Measurements from ENCODE around the gene ZNF778.

The ZNF778 gene

DNA sequence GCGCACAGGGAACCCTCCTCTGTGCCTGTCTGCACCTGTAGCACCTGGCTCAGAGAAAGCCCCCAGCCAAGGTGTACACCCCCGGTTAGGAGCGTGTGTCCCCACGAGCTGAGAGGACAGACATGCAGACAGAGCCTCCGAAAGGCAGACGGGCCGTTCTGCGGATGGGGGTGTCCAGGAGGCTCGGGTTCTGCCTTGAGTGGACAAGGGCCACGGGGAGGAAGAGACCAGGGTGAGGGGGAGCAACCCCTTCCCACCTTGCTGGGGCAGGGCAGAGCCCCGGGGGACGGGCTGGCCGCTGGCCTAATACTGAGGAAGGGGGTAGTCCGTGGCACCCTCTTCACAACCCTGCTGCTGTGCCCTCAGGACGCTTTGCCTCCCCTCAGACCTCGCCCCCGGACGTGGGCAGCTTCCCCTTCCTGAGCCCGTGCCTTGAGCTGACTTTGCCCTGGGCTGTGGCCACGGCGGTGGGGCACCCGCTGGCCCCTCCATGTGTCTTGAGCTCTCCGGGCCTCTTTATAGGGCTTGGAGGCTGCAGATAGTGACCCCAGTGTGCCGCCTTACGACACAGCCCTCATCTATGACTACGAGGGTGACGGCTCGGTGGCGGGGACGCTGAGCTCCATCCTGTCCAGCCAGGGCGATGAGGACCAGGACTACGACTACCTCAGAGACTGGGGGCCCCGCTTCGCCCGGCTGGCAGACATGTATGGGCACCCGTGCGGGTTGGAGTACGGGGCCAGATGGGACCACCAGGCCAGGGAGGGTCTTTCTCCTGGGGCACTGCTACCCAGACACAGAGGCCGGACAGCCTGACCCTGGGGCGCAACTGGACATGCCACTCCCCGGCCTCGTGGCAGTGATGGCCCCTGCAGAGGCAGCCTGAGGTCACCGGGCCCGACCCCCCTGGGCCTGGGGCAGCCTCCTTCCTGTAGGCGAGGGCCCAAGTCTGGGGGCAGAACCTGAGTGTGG, 22.9 kb upstream of the ZNF778 start:
- no peak for DNase-seq

DNA sequence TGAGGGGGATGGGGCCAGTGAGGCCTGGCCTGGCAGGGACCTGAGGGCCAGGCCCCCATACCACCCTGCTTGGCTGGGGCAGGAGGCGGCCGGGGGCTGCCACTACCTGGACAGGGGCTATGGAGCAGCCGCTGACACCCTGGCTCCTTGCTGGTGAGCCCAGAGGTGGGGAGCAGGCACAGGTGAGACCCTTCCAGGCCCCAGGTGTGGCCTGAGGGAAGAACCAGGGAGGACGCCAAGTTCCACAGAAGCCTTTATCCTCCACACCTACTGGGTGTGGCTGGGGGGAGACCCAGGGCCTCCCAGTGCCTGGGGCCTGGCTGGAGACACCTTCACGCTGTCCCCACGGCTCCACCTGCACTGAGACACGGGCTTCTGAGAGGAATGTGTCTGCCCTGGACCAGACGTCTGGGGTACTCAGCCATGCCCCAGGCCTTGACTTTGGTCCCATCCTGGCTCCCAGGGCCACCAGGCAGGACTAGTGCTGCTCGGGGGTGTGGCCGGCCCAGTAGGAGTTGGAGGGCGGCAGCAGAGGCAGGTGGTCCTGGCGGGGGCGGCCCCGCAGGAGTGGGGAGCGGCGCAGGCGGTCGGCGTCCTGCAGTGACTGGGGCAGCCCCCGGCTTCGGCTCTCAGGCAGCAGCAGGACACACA, 21.9 kb upstream of the ZNF778 start:
- DNase-seq: no peak

DNA sequence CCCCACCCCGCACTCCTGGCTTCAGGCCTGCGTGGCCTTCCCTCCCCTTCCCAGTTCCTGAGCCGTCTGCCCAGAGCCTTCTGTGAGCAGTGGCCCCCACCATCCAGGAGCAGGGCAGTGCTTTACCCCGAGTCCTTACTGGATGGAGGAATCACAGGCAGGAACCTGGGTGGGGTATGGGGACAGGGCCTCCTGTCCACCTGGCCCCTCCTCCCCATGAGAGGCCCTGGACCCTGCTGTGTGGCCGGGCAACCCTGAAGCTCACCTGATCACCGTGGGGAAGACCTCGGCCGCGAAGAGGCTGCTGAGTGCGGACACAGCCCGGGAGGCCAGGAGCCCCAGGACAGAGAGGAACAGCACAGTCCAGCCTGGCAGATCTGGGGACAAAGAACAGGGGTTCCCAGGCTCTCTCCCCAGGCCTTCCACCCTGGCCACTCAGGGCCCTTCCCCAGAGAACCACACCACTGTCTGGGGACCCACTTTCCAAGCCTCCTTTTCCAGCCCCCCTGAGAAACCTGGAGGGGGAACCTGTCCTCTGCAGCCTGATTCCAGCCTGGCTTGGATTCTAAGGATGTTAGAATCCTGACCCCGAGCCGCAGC, 20.4 kb upstream of the ZNF778 start:
- no peak for DNase-seq

DNA sequence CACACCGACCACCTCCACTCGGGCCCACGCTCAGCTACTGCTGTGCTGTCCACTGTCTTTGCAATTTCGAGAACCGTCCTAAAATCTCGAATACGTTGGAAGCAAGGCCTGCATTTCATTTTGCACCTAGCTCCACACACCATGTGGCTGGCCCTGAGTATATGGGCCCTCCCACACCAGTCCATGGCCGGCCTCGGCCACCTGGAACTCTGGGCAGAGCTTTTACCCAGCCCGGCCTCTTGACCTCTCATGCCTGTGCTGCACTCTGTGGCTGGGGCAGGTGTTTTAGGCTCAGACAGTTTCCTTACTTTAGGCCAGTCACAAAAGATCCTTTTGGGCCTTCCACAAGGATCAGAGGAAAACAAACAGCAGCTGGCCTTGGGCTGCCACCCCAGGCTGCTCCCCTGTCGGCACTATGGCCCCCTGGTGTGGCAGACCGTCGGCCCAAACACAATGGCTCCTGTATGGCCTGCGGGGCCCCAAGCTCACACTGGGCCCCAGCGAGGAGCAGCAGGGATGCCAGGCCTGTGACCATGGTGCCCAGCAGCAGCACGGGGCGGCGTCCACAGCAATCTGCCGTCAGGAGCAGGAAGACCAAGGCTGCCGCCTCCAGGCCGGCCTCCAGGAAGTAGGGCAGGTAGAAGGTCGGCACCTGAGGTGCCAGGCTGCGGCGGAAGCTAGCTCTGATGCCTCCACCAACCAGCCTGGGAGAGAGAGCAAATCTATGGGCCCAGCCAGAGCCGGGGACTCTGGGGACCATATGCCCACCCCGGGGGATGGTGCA, 19.7 kb upstream of the ZNF778 start:
- no peak for DNase-seq

DNA sequence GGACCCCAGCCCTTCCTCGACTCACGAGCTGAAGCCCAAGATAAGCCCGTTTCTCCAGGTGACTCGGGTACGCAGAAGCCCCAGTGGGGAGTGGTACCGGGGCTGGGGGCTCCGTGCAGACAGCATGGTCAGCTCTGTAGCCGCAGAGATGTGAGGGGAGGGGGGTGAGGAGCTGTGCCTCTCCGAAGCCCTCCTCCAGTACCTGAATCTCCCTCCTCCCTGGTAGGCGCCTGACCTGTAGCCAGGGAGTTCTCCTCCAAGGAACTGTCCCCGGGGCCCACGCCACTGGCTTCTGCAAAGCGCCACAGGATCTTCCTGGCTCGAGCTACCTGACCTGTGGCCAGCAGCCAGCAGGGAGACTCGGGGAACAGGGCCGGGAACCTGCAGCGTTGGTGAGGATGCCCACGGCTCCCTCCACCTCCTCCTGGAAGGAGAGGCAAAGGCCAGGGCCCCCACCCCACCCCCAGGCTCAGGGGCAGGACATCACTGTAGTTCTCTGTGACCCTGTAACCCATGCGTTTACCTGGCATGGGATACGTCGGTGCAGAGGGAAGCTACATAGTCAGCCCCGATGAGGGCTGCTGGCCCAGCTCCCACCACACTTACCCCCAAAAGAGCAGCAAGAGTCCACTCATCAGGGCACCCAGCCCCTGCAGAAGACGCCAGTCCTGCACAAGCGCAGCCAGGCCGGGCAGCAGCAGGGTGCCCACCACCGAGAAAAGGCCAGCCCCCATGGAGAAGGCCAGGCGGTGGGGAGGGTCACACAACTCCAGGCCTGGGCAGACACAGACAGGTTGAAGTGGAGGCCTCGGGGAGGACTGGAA, 18.9 kb upstream of the ZNF778 start:
- no peak for DNase-seq

DNA sequence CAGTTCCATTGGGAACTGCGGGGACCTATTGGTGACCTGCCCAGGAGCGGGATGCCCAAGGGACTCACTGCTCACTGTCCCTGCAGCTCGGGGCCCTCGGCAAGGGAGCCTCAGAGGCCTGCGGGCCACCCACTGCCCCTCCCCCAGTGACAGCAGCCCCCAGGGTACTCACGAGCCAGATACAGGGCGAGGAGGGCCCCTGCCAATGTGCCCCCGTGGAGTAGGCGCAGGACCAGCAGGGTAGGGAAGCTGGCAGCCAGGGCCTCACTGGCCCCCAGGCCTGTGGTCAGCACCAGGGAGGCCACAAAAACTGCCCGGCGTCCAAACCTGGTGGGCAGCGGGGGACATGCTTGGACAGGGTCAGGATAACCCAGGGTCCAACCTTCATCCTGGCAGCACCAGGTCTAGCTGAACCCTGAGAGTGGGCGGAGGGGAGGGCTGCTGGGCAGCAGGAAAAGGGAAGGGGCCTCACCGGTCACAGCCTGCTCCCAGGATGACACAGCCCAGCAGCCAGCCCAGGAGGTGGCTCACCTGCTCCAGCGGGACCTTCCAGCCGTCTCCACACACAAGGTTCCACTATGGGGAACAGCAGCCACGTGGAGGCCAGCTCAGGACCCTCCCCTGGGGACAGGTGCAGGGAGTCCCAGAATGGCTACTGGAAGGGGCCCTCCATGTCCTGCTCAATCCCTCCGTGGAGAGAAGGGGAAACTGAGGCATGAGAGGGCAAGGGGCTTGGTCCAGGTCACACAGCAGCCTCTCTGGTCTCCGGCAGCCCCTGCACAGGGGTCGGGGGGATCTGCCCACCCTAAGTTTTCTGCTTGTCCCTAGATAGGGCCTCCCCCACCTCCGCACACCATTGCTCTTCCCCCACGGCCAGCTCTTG, 18.0 kb upstream of the ZNF778 start:
- DNase-seq: no peak

DNA sequence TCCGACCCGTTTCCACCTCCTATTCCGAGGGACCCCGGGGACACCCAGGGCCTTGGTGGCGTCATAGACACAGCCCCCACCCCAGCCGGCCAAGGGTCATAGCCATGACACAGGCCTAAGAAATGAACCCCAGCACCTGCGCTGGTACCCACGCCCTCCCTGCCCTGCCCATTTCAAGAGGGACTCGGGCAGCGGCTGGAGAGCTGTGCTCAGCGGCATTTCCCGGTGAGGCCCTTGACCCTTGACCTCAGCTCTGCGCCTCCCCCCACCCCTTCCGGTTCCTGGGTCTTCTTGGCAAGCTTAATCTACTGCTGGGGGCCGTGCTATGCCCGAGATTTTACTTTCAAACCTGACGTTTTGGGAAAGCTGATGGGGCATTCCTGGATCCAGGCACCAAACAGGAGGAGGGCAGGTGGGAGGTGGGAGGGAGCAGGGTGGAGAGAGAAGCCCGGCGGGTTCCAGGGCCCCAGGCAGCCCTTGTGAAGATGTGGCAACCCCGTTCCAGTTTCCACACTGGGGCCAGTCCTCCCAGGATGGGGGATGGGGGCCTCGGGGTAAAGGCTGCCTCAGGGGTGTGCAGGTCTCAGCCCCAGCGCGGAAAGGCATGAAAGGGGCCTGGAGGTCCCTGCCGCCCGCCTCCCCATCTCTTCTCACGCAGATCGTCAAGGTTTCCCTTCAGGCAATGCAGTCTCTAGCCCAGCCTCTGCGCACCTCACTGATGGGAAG, 17.2 kb upstream of the ZNF778 start, which contains the start of gene SLC22A31:
TSS of gene SLC22A31 (minus strand) at position 414 of the 726 bp plus-strand sequence. CDS start at position 378, 36 bp downstream.
- no peak for DNase-seq

DNA sequence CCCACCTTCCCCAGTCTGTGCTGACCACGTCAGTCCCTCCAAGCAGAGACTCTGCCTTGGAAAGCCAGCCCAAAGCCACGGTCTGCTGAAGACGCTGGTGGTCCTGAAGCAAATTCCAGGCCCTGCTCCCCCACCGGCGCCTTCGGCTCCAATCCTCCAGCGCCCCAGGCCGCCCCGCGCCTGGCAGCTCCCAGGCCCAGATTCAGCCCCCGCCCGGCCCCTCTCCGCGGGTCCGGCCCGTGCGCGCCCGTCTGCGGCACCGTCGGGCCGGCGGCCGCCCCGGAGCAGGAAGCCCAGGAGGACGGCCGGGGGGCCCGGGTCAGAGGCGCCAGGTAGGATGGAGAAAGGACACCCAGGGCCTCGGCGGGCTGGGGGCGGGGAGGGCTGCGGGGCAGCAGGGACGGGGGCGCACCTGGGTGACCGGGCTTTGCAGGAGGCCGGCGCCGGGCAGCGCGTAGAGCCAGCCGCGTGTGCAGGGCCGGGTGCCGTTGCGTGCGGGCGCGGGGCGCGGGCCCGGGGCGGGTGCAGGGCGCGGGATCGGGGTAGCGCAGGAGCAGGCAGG, 16.6 kb upstream of the ZNF778 start:
- no peak for DNase-seq

DNA sequence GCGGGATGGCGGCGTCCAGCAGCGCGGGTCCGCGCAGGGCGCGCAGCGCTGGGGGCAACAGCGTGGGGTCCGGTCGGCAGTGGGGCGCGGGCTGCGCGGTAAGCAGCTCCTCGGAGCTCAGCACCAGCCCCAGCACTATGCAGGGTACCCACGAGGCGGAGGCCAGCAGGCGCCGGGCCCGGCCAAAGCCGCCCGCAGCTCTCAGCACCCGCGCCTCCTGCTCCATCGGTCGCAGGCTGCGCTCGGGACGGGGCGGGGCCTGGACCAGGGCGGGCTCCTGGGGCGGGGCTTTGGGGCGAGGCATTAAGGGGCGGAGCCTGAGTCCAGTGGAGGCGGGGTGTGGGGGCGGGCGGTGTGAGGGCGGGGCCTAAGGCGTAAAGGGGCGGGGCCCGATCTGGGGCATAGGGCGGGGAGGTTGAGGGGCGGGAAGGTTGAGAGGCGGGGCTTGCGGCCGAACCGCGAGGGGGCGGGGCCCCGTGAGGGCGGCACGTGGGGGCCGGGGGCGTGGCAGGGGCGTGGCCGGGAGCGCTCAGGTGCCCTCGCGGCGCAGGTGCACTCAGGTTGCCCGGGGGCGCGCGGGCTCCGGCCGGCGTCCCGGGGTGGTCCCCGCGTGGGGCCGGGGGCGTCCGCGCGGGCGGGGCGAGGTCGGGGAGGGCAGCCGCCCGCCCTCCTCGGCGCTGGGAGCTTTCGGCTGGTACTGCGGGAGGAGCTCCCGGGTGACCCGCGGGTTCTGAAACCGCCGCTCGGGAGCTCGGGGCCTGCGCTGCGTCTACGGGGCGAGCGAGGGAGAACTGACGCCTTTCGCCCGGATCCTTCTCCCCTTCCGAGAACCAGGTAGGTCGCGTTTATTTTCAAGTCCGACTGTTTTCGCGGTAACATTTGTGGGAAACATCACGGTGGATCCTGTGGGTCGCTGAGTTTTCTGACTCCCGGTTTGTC, 15.8 kb upstream of the ZNF778 start:
- DNase-seq: no peak

DNA sequence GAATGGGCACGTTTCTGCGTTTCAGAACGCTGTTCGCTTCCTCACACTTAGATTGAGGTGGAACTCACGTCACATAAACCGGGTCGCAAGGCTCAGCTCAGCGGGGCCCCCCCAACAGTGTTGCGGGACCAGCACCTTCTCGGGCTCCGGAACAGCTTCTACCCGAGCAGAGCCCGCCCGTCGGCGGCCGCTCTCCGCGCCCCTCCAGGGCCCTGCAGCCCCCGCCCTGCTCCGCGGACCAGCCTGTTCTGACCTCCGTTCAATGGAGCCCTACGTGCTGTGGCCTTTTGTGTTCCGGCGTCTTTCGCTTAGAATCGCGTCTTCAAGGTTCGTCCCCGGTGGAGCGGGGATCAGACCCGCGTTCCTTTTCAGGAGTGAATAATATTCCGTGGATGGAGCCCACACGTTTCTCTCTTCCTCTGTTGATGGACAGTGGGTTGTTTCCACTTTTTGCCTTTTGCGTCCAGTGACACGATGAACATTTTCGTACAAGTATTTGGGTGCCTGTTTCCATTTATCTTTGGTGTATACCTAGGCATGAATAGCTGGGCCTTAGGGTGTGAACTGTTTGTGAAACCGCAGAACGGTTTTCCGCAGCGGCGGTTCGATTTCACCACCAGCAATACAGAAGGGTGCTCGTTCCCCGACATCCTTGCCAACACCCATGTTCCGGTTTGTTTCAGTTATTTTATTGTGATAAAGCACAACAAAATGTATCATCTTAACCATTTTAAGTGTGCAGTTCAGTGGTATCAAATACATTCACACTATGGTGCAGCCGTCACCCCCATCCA, 14.9 kb upstream of the ZNF778 start:
- no peak for DNase-seq

DNA sequence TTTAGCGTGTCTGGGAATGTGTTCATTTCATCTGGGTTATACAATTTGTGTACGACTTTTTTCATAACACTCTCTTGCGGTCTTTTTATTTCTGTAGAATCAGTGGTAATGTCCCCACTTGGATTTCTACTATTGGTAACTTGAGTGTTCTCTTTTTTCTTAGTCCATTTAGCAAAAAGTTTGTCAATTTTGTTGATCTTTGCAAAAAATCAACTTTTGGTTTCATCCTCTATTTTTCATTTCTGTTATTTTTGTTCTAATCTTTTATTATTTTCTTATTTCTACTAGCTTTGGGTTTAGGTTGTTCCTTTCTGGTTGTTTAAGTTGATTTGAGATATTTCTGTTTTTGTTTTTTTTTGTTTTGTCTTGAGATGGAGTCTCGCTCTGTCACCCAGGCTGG, 9.5 kb upstream of the ZNF778 start:
- no peak for DNase-seq

DNA sequence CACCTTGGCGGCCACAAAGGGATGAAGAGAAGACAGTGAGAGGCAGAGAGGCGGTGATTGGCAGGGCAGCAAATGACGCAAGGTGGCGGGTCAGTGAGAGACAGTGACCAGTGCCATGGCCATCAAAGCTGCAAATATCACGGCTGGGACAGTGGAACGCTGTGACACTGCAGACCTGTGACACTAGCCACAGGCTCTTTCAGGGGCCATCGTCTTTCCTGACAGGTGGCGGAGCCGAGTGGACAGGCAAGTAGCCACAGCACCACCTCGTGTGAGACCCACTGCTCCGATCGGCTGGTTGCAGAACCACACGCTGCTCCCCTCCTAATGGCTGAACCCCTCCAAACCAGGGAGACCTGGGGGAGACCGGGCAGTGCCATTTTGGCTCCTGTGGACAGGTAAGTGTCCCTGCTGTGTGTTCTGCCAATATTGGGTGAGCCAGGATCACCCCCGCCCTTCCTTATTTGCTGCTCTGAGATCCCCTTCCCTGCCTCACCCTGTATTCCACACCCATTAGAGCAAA, 7.9 kb upstream of the ZNF778 start:
- DNase-seq: no peak

DNA sequence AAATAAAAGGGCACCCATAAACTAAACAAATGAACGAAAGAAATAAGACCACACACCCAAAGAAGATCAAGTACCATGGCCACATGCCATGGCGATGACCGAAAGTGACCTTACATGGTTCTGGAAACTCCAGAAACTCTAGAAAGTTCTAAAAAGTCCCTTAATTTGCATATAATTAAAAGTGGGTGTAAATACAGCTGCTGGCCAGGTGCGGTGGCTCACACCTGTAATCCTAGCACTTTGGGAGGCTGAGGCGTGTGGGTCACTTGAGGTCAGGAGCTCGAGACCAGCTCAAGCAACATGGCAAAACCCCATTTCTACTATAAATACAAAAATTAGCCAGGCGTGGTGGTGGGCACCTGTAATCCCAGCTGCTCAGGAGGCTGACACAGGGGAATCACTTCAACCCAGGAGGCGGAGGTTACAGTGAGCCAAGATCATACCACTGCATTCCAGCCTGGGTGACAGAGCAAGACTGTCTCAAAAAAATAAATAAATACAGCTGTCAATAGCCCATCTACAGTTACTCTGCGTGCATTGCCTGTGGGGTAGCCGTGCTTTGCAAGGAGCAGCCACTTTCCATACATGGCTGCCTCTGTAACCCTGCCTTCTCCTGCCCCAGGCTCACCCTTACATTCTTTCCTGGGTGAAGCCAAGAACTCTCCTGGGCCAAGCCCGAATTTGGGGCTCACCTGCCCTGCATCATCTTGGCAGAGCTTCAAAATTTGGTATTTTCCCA, 7.2 kb upstream of the ZNF778 start:
- no peak for DNase-seq

DNA sequence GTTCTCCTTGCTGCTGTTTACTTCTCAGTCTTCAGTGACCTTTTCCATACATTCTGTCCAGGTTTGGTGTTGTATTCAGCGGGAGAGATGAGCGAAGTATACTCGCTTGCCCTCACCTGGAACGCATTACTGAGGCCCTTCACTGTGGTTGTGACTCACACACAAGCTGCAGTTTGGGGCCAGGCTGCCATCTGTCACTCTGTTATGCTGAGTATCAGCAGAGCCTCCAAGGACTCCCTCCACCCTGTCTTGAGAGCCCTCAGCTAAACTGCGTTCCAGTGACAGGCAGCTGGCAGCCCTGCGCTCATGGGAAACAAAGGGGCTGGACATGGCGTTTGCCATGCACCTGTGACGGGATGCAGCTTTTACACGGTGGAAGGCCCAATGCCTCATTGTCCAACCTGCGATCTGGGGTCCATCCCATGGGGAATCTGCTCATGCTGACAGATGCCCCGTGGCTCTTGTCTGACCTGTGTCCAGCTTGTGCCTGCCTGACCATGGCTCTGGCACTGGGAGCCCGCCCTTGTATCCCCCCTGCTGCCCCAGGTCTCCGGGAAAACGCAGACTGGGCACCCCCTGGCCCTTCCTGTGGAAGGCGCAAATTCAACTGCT, 6.5 kb upstream of the ZNF778 start:
- DNase-seq: no peak

DNA sequence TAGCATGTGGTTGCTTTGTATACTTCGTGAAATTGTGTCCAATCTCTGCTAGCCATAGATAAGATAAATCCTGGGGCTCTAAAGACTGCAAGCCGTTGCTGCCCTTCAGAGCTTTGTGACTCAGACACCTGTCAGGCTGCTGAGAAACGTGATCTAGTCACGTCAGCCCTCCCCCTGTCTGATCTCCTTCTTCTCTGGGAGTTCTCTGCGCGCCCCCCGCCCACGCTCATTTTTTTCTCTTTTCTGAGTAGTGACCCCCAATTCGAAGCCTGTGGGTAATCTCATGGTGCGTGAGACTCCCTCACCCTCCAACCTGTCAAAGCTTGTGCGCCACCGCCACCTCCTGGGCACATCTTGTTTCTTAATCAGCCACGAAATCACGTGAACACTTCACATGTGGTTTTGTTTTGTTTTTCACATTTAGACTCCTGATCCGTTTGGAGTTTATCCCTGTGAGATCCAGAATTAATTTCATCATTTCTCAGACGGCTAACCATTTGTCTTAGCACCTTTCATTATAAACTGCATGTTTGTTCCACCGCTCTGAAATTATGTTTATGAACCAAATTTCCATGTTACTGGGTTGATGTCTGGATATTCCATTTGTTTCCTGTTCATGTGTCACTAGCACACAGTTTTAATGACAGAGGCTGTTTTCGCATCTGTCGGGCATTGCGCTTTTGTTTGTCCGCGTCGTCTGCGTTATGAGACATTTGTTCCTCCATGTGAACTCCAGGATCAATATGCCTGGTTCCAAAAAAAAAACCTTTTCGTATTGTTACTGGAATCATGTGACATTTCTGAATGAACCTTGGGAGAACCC, 977 bp upstream of the ZNF778 start:
- DNase-seq: peak; percentile 45

DNA sequence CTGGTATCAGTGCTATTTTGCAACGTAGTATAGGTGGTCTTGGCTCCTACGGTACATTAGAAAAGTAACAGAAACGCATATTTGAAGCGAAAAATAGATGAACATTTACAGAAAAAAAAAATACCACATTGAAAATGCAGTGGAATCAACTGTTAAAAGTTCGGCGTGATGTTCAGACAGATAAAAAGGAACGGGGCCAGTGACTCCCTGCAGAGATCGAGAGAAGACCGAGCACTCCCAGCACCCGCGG, 440 bp upstream of the ZNF778 start:
- DNase-seq: no peak

Measured in NCI-H1436 treated with DMSO at 0.1 percent for 48 hours (cell line).